Liver (tissue), 3 donors: Measurements from ENCODE around the gene ATIC.

Experiments used
- EGR1 ChIP-seq, 2 donors: IDR thresholded peaks; 2 replicates each; pipeline ENCODE4 v1.6.1; 2016 to 2018; ENCODE audit warnings: antibody characterized with exemption in 2 of 2, low read depth in 2 of 2
- FOXA1 ChIP-seq: IDR thresholded peaks from 2 replicates; pipeline ENCODE4 v1.6.1; 2016; ENCODE audit warnings: antibody characterized with exemption
- GABPA ChIP-seq, 2 donors: IDR thresholded peaks in 1 of 2; conservative IDR thresholded peaks in 1 of 2; 2 replicates each; pipeline ENCODE4 v1.6.1; 2016; ENCODE audit warnings: antibody characterized with exemption in 2 of 2, mild to moderate bottlenecking in 1 of 2, moderate library complexity in 1 of 2
- HNF4G ChIP-seq: IDR thresholded peaks from 2 replicates; pipeline ENCODE4 v1.6.1; 2016; ENCODE audit warnings: antibody characterized with exemption
- JUND ChIP-seq, 2 donors: IDR thresholded peaks; 2 replicates each; pipeline ENCODE4 v1.6.1; 2016; ENCODE audit warnings: antibody characterized with exemption in 2 of 2
- SP1 ChIP-seq: IDR thresholded peaks from 2 replicates; pipeline ENCODE4 v1.6.1; 2018; ENCODE audit warnings: antibody characterized with exemption, mild to moderate bottlenecking
- TAF1 ChIP-seq: conservative IDR thresholded peaks from 2 replicates; pipeline ENCODE4 v1.6.1; 2016; ENCODE audit warnings: antibody characterized with exemption, mild to moderate bottlenecking
- YY1 ChIP-seq: IDR thresholded peaks from 2 replicates; pipeline ENCODE4 v1.6.1; 2016; ENCODE audit warnings: antibody characterized with exemption, mild to moderate bottlenecking
- TF ChIP-seq, protein P1 (sequence below): fragments of 150-350 bp; IDR thresholded peaks from 2 replicates; pipeline ENCODE4 v1.5.1; 2017; ENCODE audit warnings: improper control_type of control experiment, low read depth, low read length; ENCODE audit not compliant: missing input control
- TF ChIP-seq, protein P2 (sequence below): IDR thresholded peaks from 2 replicates; pipeline ENCODE4 v1.6.1; 2016; ENCODE audit warnings: antibody characterized with exemption
- TF ChIP-seq, protein P3 (sequence below): IDR thresholded peaks from 2 replicates; pipeline ENCODE4 v1.6.1; 2016; ENCODE audit warnings: antibody characterized with exemption, mild to moderate bottlenecking
- TF ChIP-seq, protein P4 (sequence below): IDR thresholded peaks from 2 replicates; pipeline ENCODE4 v1.6.1; 2016; ENCODE audit warnings: antibody characterized with exemption
- TF ChIP-seq, protein P5 (sequence below): IDR thresholded peaks from 2 replicates; pipeline ENCODE4 v1.6.1; 2016; ENCODE audit warnings: antibody characterized with exemption
- donor health status: healthy.
- donor health status: healthy.

DNA sequence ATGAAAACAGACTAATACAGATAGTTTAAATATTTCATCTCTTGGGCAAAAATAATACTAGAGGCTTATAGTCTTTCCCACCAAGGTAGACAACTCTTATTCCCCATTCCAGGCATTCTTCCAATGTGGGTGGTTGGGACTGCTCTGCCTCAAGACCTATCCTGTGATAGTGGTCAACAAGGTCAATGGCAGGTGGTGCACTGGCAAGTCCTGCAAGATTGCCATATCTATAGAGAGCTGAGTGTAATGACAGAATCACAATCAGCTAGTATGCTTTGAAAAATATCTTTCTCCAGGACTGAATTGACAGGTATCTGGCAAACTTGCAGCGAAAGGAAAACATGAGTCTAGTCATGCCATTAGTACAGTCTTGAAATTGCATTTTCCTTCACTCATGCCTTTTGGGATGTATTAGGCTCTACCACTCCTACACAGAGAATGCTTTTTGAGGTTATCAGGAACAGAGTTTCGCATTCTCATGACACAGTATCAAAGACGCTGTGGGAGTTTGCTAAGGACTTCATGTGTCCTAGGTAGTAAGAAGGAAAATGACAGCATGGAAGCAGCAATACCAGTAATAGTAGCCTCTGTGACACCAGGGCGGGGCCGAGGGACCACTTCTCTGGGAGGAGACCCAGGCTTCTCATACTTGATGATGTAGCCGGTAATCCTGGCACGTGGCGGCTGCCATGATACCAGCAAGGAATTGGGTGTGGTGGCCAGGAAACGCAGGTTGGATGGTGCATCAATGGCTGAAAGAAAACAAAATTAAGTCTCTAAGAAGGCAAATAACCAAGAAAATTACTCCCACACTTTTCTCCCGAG is 63.0 kb downstream of the ATIC start:
- TF ChIP-seq, protein P1, sequence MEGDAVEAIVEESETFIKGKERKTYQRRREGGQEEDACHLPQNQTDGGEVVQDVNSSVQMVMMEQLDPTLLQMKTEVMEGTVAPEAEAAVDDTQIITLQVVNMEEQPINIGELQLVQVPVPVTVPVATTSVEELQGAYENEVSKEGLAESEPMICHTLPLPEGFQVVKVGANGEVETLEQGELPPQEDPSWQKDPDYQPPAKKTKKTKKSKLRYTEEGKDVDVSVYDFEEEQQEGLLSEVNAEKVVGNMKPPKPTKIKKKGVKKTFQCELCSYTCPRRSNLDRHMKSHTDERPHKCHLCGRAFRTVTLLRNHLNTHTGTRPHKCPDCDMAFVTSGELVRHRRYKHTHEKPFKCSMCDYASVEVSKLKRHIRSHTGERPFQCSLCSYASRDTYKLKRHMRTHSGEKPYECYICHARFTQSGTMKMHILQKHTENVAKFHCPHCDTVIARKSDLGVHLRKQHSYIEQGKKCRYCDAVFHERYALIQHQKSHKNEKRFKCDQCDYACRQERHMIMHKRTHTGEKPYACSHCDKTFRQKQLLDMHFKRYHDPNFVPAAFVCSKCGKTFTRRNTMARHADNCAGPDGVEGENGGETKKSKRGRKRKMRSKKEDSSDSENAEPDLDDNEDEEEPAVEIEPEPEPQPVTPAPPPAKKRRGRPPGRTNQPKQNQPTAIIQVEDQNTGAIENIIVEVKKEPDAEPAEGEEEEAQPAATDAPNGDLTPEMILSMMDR = no peak
- no peak for TF ChIP-seq TAF1
- no peak for TF ChIP-seq JUND (IDR thresholded peaks at IDR 0.05)
- TF ChIP-seq FOXA1 = no peak
- TF ChIP-seq, protein P2, sequence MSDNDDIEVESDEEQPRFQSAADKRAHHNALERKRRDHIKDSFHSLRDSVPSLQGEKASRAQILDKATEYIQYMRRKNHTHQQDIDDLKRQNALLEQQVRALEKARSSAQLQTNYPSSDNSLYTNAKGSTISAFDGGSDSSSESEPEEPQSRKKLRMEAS = no peak
- no peak for TF ChIP-seq GABPA (IDR thresholded peaks at IDR 0.05 in 1 of 2, conservative IDR thresholded peaks at IDR 0.05 in 1 of 2)
- no peak for TF ChIP-seq YY1
- TF ChIP-seq, protein P3, sequence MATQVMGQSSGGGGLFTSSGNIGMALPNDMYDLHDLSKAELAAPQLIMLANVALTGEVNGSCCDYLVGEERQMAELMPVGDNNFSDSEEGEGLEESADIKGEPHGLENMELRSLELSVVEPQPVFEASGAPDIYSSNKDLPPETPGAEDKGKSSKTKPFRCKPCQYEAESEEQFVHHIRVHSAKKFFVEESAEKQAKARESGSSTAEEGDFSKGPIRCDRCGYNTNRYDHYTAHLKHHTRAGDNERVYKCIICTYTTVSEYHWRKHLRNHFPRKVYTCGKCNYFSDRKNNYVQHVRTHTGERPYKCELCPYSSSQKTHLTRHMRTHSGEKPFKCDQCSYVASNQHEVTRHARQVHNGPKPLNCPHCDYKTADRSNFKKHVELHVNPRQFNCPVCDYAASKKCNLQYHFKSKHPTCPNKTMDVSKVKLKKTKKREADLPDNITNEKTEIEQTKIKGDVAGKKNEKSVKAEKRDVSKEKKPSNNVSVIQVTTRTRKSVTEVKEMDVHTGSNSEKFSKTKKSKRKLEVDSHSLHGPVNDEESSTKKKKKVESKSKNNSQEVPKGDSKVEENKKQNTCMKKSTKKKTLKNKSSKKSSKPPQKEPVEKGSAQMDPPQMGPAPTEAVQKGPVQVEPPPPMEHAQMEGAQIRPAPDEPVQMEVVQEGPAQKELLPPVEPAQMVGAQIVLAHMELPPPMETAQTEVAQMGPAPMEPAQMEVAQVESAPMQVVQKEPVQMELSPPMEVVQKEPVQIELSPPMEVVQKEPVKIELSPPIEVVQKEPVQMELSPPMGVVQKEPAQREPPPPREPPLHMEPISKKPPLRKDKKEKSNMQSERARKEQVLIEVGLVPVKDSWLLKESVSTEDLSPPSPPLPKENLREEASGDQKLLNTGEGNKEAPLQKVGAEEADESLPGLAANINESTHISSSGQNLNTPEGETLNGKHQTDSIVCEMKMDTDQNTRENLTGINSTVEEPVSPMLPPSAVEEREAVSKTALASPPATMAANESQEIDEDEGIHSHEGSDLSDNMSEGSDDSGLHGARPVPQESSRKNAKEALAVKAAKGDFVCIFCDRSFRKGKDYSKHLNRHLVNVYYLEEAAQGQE = no peak
- TF ChIP-seq, protein P4, sequence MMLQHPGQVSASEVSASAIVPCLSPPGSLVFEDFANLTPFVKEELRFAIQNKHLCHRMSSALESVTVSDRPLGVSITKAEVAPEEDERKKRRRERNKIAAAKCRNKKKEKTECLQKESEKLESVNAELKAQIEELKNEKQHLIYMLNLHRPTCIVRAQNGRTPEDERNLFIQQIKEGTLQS = no peak
- TF ChIP-seq EGR1 (IDR thresholded peaks at IDR 0.05; ENCODE audit: low read depth in 2 of 2) = no peak
- no peak for TF ChIP-seq SP1
- TF ChIP-seq, protein P5, sequence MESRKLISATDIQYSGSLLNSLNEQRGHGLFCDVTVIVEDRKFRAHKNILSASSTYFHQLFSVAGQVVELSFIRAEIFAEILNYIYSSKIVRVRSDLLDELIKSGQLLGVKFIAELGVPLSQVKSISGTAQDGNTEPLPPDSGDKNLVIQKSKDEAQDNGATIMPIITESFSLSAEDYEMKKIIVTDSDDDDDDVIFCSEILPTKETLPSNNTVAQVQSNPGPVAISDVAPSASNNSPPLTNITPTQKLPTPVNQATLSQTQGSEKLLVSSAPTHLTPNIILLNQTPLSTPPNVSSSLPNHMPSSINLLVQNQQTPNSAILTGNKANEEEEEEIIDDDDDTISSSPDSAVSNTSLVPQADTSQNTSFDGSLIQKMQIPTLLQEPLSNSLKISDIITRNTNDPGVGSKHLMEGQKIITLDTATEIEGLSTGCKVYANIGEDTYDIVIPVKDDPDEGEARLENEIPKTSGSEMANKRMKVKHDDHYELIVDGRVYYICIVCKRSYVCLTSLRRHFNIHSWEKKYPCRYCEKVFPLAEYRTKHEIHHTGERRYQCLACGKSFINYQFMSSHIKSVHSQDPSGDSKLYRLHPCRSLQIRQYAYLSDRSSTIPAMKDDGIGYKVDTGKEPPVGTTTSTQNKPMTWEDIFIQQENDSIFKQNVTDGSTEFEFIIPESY = no peak
- no peak for TF ChIP-seq HNF4G
